GM19463 (cell line): ENCODE results near the gene TSHZ2.
"Not testable (repeated sequence)": the region's sequence is repeated elsewhere in the genome, so short reads cannot be mapped to it uniquely, and the experiment has no call there.

ENCODE experiments used
- ATAC-seq: cut with Tn5 transposase; IDR thresholded peaks from one replicate; pipeline ENCODE4 v1.9.1; 2021; ENCODE audit warnings: mild to moderate bottlenecking, moderate library complexity; ENCODE audit not compliant: unreplicated experiment

Gene TSHZ2

DNA sequence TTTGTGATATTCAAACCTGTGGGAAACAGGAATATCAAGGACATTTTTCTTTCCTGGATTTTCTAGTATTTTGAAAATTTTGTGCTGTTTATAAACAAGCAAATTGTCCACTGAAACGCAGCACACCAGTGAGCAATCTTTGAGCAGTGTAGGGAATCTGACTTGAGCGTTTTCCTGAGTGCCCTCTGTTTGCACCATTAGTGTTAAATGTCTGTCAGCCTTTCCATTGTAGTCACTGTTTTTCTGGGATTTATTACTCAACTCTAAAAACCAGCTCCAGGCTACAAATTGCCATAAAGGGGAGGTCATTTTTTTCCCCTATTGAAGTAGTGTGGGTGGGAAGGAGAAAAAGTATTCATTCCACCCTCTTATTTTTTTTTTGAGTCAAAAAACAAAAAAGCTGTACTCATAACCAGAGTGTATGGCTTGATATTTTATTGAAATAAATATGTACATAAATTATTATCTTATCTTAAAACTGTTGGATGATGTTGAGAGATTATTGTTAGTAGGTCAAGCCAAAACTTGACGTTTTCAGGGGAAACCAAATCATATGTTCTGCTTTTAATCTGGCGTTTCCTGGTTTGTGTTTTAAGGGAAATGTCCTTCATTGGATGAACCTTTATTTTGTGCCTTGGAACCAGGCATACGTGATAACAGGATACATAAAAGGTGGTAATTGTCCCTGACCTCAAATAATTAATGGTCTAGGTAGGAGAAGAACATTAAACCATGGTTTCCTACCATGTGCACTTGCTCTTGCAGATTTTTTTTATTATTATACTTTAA is 51.8 kb downstream of the TSHZ2 start:
- no peak for ATAC-seq

GRCh38 chr20:53024653-53025052 is 52.5 kb downstream of the TSHZ2 start:
- not testable (repeated sequence) for ATAC-seq

DNA sequence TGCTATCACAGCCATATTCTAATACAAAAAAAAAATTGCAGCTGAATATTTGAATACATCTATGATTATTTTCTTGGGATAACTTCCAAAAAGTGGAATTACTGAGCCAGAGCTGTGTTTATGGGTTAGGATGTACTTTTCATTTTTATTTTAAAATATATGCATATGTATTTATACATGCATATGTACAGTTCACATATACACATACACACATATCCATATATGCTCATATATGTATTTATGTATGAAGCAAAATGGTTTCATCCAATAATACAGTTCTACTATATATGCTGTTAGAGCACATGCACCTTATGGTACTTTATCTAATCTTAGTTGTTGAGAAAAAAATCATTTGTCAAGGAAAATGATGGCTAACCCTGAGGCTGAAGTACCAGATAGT is 54.9 kb downstream of the TSHZ2 start:
- no peak for ATAC-seq

DNA sequence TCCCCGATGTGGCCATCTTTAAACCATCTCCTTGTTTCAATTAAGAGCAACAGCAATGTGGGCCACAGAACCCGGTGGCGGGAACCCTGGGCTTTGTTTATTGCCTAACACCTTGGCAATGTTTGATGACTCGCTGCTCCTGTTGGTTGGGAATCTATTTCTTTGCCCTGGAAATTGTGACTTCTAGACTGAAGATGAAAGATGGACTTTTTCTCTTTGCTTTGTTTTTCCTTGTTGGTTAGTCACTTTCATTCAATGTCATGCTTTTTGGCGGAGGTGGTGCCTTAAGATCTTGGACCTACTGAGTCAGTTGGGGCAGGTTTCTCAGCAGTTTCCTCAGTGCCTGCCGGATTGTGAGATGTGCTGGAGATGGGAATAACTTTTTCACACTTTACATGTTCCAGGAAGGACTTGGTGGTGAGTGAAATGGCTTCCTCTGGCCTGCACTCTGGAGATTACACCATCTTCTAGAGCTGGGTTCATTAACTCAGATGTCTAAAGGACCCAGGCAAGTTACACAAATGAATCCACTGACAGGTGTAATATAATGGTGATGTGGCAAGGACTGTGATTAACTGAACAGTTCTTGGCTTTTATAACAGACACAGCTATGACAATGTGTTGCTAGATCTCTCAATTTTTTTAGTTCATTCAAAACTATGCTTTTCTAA is 56.3 kb downstream of the TSHZ2 start:
- ATAC-seq: no peak

GRCh38 chr20:53030061-53030460 is 57.9 kb downstream of the TSHZ2 start:
- ATAC-seq: no peak

- ATAC-seq: no peak
These were observed 59.9 kb downstream of the TSHZ2 start for GRCh38 chr20:53032046-53032445.

DNA sequence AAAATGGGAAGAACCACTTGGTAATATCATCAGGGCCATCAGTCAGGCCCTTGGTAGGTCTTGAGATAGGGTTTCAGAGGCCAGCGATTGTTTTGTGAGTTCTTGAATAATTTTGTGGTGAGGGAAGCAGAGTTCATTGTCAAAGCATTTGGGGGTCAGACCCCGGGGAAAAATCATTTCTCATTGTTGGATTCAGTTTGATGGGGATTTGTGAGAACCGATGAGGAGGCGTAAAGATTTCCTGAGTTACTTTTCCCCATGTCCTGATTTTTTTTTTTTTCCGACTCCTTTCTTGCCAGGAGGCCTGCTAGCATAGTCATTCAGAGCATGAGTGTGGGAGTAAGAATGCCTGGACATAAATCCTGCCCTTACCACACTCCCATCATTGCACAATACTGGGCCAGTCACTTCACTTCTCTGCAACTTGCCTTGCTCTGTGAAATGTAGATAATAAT is 60.3 kb downstream of the TSHZ2 start:
- no peak for ATAC-seq

DNA sequence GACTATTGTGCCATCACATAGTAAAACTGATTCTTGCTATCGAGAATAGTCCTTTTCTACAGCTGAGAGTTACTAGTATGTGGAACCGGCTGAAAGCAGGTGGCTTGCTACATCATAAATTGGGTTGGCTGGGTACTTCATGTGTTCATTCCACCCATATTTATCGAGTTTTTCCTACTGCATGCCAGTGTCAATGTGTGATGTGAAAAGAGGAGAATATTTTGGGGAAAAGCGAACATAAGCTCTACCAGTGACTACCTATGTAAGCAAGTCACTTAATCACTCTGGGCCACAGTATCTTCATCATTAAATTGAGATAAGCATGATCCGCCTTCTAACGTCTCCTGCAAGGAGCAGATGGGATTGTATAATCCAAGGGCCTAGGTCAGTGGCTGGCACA is 61.0 kb downstream of the TSHZ2 start:
- no peak for ATAC-seq

DNA sequence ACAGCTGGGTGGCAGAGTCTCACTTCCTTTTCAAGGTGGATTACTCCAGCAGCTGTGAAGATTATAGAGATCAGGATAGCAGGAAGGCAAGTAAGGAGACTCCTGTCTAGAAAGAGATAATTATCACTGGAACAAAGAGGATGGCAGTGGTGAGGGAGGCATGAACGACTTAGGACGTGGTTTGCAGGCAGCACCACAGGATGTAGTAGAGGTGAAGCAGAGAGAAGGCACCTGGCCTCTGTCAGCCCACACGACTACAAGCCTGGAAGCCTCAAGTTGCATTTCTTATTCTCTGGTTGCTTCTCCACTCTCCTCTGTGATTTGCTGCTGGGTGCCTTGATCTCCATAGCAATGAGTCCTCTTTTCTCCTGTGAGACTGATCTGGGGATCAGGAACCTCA is 62.7 kb downstream of the TSHZ2 start:
- no peak for ATAC-seq

- no peak for ATAC-seq
These were observed 64.8 kb downstream of the TSHZ2 start for GRCh38 chr20:53036992-53037391.

GRCh38 chr20:53037621-53038020 is 65.5 kb downstream of the TSHZ2 start:
- ATAC-seq: no peak

- no peak for ATAC-seq
These were observed 66.1 kb downstream of the TSHZ2 start for GRCh38 chr20:53038299-53038698.

DNA sequence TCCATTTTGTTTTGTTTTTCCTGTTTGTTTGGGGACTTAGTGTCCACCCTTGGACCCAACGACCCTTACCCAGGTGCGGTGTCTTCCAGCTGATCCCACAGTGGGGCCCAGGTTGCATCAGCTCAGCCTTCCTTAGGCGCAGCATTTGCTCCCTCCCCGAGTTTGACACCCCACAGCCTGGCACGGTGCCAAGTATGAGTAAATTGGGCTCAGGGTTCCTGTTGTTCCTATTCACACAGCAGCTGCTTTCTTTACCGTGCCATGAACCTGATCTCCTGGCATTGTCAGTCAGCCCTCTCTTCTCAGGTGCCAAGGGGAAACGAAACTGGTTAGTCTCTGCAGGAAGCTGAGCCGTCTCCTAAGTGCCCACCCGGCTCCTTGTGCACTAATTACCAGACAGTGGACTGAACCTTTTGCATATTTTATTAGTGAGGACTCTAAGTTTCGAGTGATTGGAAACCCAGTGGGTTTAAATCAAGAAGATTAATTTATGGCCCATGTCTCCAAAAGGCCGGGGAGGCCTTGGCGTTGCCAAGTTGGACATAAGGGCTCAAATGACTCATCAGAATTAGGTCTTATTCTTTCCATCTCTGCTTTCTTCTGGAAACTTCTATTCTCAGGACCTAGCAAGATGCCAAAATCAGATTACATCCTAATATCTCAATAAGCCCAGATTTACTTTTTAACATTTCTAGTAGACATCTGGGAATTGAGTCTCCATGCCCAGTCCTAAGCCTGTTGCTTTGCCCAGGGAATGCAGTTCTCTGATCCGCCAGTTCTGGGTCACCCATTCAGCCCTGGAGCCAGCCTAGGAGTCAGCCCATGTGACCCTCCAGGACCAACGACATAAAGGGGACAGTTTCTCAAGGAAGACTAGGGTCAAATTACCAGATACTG is 68.8 kb downstream of the TSHZ2 start:
- no peak for ATAC-seq

DNA sequence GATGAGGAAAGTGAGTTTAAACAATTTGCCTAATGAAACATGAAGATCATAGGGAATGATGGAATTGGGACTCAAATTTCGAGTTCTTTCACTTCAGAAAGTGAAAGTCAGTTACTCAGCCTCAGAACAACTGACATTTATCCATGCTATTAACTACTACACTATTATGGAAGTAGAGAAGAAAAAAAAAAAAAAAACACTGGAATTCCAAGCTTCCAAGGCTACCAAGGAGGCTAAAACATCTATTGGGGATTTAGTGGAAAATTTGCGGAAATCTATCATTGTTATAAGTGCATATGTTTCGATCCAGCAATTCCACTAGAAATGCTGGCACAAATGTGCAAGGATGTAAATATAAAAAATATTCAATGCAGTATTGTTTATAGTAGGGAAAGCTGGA is 70.4 kb downstream of the TSHZ2 start:
- no peak for ATAC-seq

DNA sequence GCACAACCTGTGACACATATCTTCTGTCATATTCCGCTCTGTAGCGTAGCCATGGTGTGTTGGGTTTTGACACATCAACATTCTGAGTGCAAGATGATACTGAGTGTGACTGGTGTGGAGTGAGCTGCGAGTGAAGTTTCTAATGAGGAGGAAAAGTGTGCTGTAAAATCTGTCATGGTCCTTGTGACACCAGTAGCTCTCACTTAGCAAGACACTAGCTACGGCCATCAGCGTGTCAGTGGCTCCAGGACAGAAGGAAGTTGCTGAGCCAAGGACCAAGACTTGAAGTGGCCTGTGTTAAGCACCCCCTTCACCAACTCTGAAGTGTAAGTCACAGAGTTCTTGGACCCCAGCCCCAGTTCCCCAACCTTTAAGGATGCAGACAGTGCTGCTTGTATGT is 72.1 kb downstream of the TSHZ2 start:
- ATAC-seq: no peak

- no peak for ATAC-seq
These were observed 73.8 kb downstream of the TSHZ2 start for GRCh38 chr20:53045941-53046340.

GRCh38 chr20:53047203-53047602 is 75.0 kb downstream of the TSHZ2 start:
- no peak for ATAC-seq

GRCh38 chr20:53048387-53048786 is 76.2 kb downstream of the TSHZ2 start:
- ATAC-seq: no peak

DNA sequence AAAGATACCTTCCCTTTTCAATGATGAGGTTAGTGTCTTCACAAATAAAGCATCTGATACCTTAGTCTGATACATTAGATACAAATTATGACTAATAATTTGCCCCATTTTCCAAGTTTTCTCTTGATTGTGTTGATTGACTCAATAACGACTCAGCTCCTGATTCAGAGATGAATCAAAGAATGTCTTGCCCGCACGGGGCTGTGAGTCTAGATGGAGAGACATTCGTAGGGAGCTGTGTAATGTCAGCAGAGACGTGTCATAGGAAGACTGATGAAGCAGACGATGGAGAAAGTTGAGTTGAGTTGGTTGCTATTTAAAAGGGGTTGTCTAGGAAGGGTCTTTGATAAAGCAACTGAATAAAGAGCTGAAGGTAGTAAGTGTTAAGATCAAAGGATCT is 78.2 kb downstream of the TSHZ2 start:
- no peak for ATAC-seq

DNA sequence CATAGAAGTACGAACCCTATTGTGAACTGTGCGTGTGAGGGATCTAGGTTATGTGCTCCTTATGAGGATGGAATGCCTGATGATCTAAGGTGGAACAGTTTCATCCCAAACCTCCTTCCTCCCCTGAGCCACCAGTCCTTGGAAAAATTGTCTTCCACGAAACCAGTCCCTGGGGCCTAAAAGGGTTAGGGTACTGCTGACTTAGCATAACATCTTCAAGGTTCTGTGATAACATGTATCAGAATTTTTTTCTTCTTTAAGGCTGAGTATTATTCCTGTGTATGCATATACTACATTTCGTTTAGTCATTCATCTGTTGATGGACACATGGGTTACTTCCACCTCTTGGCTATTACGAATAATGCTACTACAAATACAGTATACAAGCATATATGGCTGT is 80.2 kb downstream of the TSHZ2 start:
- ATAC-seq: no peak

- ATAC-seq: no peak
These were observed 81.4 kb downstream of the TSHZ2 start for GRCh38 chr20:53053595-53053994.
